IPS-18a (cell line): ENCODE data around the gene TMEM233.
"Not testable (repeated sequence)": the region's sequence is repeated elsewhere in the genome, so short reads cannot be mapped to it uniquely, and the experiment has no call there.

Experiments used
- H3K27ac ChIP-seq: one replicate; pipeline ENCODE4 v1.5.1; 2013; ENCODE audit warnings: low read length
- H3K27me3 ChIP-seq: one replicate; pipeline ENCODE4 v1.6.1; 2013; ENCODE audit warnings: mild to moderate bottlenecking, low read length; ENCODE audit not compliant: control insufficient read depth, insufficient read depth
- H3K36me3 ChIP-seq: one replicate; pipeline ENCODE4 v1.6.1; 2013; ENCODE audit warnings: low read depth, low read length; ENCODE audit not compliant: control insufficient read depth
- H3K4me1 ChIP-seq: one replicate; pipeline ENCODE4 v1.6.1; 2013; ENCODE audit warnings: low read depth, low read length; ENCODE audit not compliant: control insufficient read depth
- H3K4me3 ChIP-seq: one replicate; pipeline ENCODE4 v1.5.1; 2013; ENCODE audit warnings: low read length
- H3K9ac ChIP-seq: one replicate; pipeline ENCODE4 v1.6.1; 2013; ENCODE audit warnings: mild to moderate bottlenecking, low read length, moderate library complexity
- H3K9me3 ChIP-seq: one replicate; pipeline ENCODE4 v1.6.1; 2013; ENCODE audit warnings: low read depth, low read length; ENCODE audit not compliant: control insufficient read depth

TMEM233 gene

GRCh38 chr12:119631930-119632678 is 38.5 kb downstream of the TMEM233 start:
- no peak overlapping the region for H3K27ac ChIP-seq
- no peaks in the 10 kb centered on the region for H3K4me1 ChIP-seq
- no peaks in the 10 kb centered on the region for H3K9me3 ChIP-seq
- no peaks in the 10 kb centered on the region for H3K27me3 ChIP-seq
- no peaks in the 10 kb centered on the region for H3K36me3 ChIP-seq
- H3K9ac ChIP-seq, result no peak overlapping the region
- H3K4me3 ChIP-seq, result no peak overlapping the region

- H3K27me3 ChIP-seq, result no peaks in the 10 kb centered on the region
- H3K9ac ChIP-seq, result no peak overlapping the region
Observed at GRCh38 chr12:119634743-119635142, 41.2 kb downstream of the TMEM233 start.

GRCh38 chr12:119642986-119643385 is 49.4 kb downstream of the TMEM233 start:
- H3K27me3 ChIP-seq, result no peaks in the 10 kb centered on the region
- no peaks in the 10 kb centered on the region for H3K9me3 ChIP-seq
- no peak overlapping the region for H3K9ac ChIP-seq
- H3K4me3 ChIP-seq, result no peak overlapping the region
- no peaks in the 10 kb centered on the region for H3K4me1 ChIP-seq
- H3K27ac ChIP-seq, result no peak overlapping the region
- no peaks in the 10 kb centered on the region for H3K36me3 ChIP-seq

More at GRCh38 chr12:119634743-119635142, 41.2 kb downstream of the TMEM233 start:
- no peaks in the 10 kb centered on the region for H3K9me3 ChIP-seq
- no peaks in the 10 kb centered on the region for H3K36me3 ChIP-seq
- H3K27ac ChIP-seq, result no peak overlapping the region
- H3K4me1 ChIP-seq, result no peaks in the 10 kb centered on the region
- H3K4me3 ChIP-seq, result no peak overlapping the region

- H3K9ac ChIP-seq, result no peak overlapping the region
- no peaks in the 10 kb centered on the region for H3K9me3 ChIP-seq
- H3K4me1 ChIP-seq, result no peaks in the 10 kb centered on the region
- H3K4me3 ChIP-seq, result no peak overlapping the region
- H3K27ac ChIP-seq, result no peak overlapping the region
- no peaks in the 10 kb centered on the region for H3K36me3 ChIP-seq
- no peaks in the 10 kb centered on the region for H3K27me3 ChIP-seq
Observed at GRCh38 chr12:119644930-119645329, 51.4 kb downstream of the TMEM233 start.

GRCh38 chr12:119645535-119646059 is 52.0 kb downstream of the TMEM233 start:
- H3K36me3 ChIP-seq, result no peaks in the 10 kb centered on the region
- no peak overlapping the region for H3K9ac ChIP-seq
- H3K27ac ChIP-seq, result no peak overlapping the region
- H3K27me3 ChIP-seq, result no peaks in the 10 kb centered on the region
- H3K4me1 ChIP-seq, result no peaks in the 10 kb centered on the region
- no peaks in the 10 kb centered on the region for H3K9me3 ChIP-seq
- no peak overlapping the region for H3K4me3 ChIP-seq

GRCh38 chr12:119649202-119649808 is 55.7 kb downstream of the TMEM233 start:
- Histone ChIP-seq H3K4me3 (no peak overlapping the region), H3K36me3 (no peaks in the 10 kb centered on the region), H3K9ac (no peak overlapping the region), H3K9me3 (peaks cover 7% of the 10 kb centered on the region), H3K4me1 (no peaks in the 10 kb centered on the region), H3K27me3 (no peaks in the 10 kb centered on the region), H3K27ac (no peak overlapping the region)

GRCh38 chr12:119652665-119653064 is 59.1 kb downstream of the TMEM233 start:
- Histone ChIP-seq H3K9ac (no peak overlapping the region), H3K4me3 (no peak overlapping the region), H3K27me3 (no peaks in the 10 kb centered on the region), H3K4me1 (no peaks in the 10 kb centered on the region), H3K27ac (no peak overlapping the region), H3K36me3 (no peaks in the 10 kb centered on the region), H3K9me3 (peaks cover 7% of the 10 kb centered on the region)

GRCh38 chr12:119657001-119657400 is 63.4 kb downstream of the TMEM233 start:
- H3K9ac ChIP-seq, H3K36me3 ChIP-seq, H3K9me3 ChIP-seq, H3K4me3 ChIP-seq, H3K27ac ChIP-seq, H3K4me1 ChIP-seq, H3K27me3 ChIP-seq: not testable (repeated sequence)

GRCh38 chr12:119658166-119658565 is 64.6 kb downstream of the TMEM233 start:
- not testable (repeated sequence) for H3K27ac ChIP-seq, H3K4me3 ChIP-seq, H3K9me3 ChIP-seq, H3K4me1 ChIP-seq, H3K9ac ChIP-seq, H3K27me3 ChIP-seq, H3K36me3 ChIP-seq

GRCh38 chr12:119659289-119659897 is 65.8 kb downstream of the TMEM233 start:
- Histone ChIP-seq H3K27me3 (no peaks in the 10 kb centered on the region), H3K4me3 (no peak overlapping the region), H3K9ac (no peak overlapping the region), H3K4me1 (no peaks in the 10 kb centered on the region), H3K9me3 (no peaks in the 10 kb centered on the region), H3K27ac (no peak overlapping the region), H3K36me3 (no peaks in the 10 kb centered on the region)

GRCh38 chr12:119660076-119660475 is 66.5 kb downstream of the TMEM233 start:
- no peaks in the 10 kb centered on the region for H3K27me3 ChIP-seq
- no peaks in the 10 kb centered on the region for H3K4me1 ChIP-seq
- no peaks in the 10 kb centered on the region for H3K36me3 ChIP-seq
- H3K9me3 ChIP-seq, result no peaks in the 10 kb centered on the region
- no peak overlapping the region for H3K27ac ChIP-seq
- no peak overlapping the region for H3K9ac ChIP-seq
- H3K4me3 ChIP-seq, result no peak overlapping the region
